Right lobe of liver (tissue), 4 donors: ENCODE results near the gene TMEM88.
A peak's percentile ranks its signal among the peaks of the same experiment; 100 is the strongest.

Source experiments
- POLR2A ChIP-seq: fragments of 450-650 bp; IDR thresholded peaks from one replicate; pipeline ENCODE4 v1.6.1; 2017; ENCODE audit warnings: antibody characterized with exemption, mild to moderate bottlenecking
- TF ChIP-seq, protein P1 (sequence below), 4 donors: fragments of 200-600 bp in 3 of 4; fragments of 450-650 bp in 1 of 4; IDR thresholded peaks; one replicate each; pipeline versions ENCODE4 v1.5.1 to v1.8.0; 2016 to 2022; ENCODE audit warnings: antibody characterized with exemption in 4 of 4, mild to moderate bottlenecking in 2 of 4
- donor health status: DM: no; HTN: no; CAD: no.
- donor health status: DM: no; HTN: no; CAD: no.
- donor health status: DM: no; HTN: yes; CAD: no.

DNA sequence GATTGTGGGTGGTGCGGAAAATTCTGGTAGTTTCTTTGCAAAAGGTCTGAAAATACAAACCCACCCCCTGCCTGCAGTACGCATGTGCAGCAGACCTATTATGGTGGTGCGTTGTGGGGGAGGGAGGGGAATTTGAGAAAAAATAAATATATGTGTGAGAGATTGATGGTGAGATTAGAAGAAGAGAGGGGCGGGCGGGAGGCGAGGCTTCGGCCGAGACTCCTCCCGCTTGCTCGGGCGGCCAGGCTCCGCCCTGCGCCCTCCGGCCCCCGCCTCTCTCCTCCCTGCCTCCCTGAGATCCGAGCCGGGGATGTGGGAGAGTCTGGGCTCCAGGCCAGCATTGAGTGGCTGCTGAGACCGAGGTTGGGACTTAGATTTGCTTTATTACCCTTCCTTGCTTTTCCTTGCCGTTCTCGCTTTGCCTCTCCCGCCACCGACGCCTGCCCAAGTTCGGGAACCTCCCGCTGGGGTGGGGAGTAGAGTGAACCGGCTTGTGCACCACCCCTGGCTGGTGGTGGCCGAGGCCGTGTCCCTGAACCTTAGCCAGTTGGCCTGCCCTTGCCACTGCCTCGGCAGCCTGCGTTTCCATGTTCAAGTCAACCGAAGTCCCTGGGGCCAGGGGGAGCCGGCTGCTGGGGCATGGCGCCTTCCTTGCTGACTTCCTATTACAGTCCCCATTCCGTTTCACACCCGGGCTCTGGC lies 32.8 kb downstream of the TMEM88 start:
- peak; percentile 32 for TF ChIP-seq POLR2A
- TF ChIP-seq, protein P1, sequence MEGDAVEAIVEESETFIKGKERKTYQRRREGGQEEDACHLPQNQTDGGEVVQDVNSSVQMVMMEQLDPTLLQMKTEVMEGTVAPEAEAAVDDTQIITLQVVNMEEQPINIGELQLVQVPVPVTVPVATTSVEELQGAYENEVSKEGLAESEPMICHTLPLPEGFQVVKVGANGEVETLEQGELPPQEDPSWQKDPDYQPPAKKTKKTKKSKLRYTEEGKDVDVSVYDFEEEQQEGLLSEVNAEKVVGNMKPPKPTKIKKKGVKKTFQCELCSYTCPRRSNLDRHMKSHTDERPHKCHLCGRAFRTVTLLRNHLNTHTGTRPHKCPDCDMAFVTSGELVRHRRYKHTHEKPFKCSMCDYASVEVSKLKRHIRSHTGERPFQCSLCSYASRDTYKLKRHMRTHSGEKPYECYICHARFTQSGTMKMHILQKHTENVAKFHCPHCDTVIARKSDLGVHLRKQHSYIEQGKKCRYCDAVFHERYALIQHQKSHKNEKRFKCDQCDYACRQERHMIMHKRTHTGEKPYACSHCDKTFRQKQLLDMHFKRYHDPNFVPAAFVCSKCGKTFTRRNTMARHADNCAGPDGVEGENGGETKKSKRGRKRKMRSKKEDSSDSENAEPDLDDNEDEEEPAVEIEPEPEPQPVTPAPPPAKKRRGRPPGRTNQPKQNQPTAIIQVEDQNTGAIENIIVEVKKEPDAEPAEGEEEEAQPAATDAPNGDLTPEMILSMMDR (IDR thresholded peaks at IDR 0.05), result no peak
